Ascending aorta (tissue), 2 donors: ENCODE data around the gene RASGRF1. TPM values are rescaled to one million over a fixed set of nuclear protein-coding genes. Genes with fewer than 3 reads are reported as not detected.

Experiments
- DNase-seq, 2 donors: peaks; one replicate each; pipeline ENCODE4 v3.0.0-alpha.2; 2019; ENCODE audit warnings: low spot score in 2 of 2
- H3K27ac ChIP-seq, 2 donors: fragments of 200-600 bp; sonication (generic); one replicate each; pipeline ENCODE4 v1.5.1; 2016 to 2017; ENCODE audit warnings: mild to moderate bottlenecking in 1 of 2
- H3K27me3 ChIP-seq: fragments of 200-600 bp; sonication (generic); one replicate; pipeline ENCODE4 v1.5.1; 2017
- H3K36me3 ChIP-seq, 2 donors: fragments of 200-600 bp; sonication (generic); one replicate each; pipeline ENCODE4 v1.5.1; 2016
- H3K4me1 ChIP-seq, 2 donors: fragments of 200-600 bp; sonication (generic); one replicate each; pipeline ENCODE4 v1.5.1; 2016 to 2017; ENCODE audit warnings: mild to moderate bottlenecking in 1 of 2
- H3K4me3 ChIP-seq, 2 donors: fragments of 200-600 bp; sonication (generic); one replicate each; pipeline ENCODE4 v1.5.1; 2016 to 2017; ENCODE audit warnings: mild to moderate bottlenecking in 1 of 2
- H3K9me3 ChIP-seq, 2 donors: fragments of 200-600 bp; sonication (generic); one replicate each; pipeline ENCODE4 v1.5.1; 2016
- CTCF ChIP-seq, 3 experiments: fragments of 200-600 bp in 2 of 3; fragments of 450-650 bp in 1 of 3; sonication (generic) in 2 of 3; IDR thresholded peaks; one replicate each; pipeline ENCODE4 v1.5.1; 2016 to 2019; ENCODE audit warnings: antibody characterized with exemption in 3 of 3, mild to moderate bottlenecking in 1 of 3, moderate library complexity in 1 of 3
- intact Hi-C: fragments of 100-400 bp; cut with DNase I; formaldehyde crosslinking; loops from one replicate; pipeline ENCODE4 v1.15.1; 2023
- total RNA-seq: library from RNA; depleted of rRNA; stranded (reverse); fragments of >200 nt; gene quantifications from one replicate; pipeline ENCODE4 v1.1.0, GENCODE V29; 2016

The RASGRF1 gene
- total RNA-seq, 1 donor from 2014 or later, result not detected

GRCh38 chr15:79002581-79002980 is 88.0 kb downstream of the RASGRF1 start:
- H3K36me3 ChIP-seq, result no peaks in the 10 kb centered on the region
- no peak overlapping the region for H3K4me3 ChIP-seq
- H3K4me1 ChIP-seq, result no peaks in the 10 kb centered on the region
- DNase-seq, result no peak
- no peaks in the 10 kb centered on the region for H3K9me3 ChIP-seq
- no peak for TF ChIP-seq CTCF (IDR thresholded peaks at IDR 0.05)
- H3K27ac ChIP-seq, result no peak overlapping the region
- no peaks in the 10 kb centered on the region for H3K27me3 ChIP-seq
- intact Hi-C loops, result no loop called here

GRCh38 chr15:78999636-79000035 is 90.9 kb downstream of the RASGRF1 start:
- Histone ChIP-seq H3K4me1 (no peaks in the 10 kb centered on the region), H3K36me3 (no peaks in the 10 kb centered on the region), H3K27me3 (no peaks in the 10 kb centered on the region), H3K27ac (no peak overlapping the region), H3K4me3 (no peak overlapping the region), H3K9me3 (no peaks in the 10 kb centered on the region)
- TF ChIP-seq CTCF (IDR thresholded peaks at IDR 0.05), result no peak
- no peak for DNase-seq
- intact Hi-C loops, result no loop called here

- Histone ChIP-seq H3K4me1 (no peaks in the 10 kb centered on the region), H3K27ac (no peak overlapping the region), H3K27me3 (no peaks in the 10 kb centered on the region), H3K36me3 (no peaks in the 10 kb centered on the region), H3K9me3 (no peaks in the 10 kb centered on the region), H3K4me3 (no peak overlapping the region)
- no peak for DNase-seq
- intact Hi-C loops, result no loop called here
- no peak for TF ChIP-seq CTCF (IDR thresholded peaks at IDR 0.05)
These were observed 92.1 kb downstream of the RASGRF1 start for GRCh38 chr15:78998526-78998925.

GRCh38 chr15:78997981-78998499 is 92.5 kb downstream of the RASGRF1 start:
- H3K4me1 ChIP-seq, result no peaks in the 10 kb centered on the region
- H3K4me3 ChIP-seq, result no peak overlapping the region
- H3K36me3 ChIP-seq, result no peaks in the 10 kb centered on the region
- TF ChIP-seq CTCF (IDR thresholded peaks at IDR 0.05), result no peak
- H3K27ac ChIP-seq, result no peak overlapping the region
- intact Hi-C loops, result no loop called here
- DNase-seq, result no peak
- no peaks in the 10 kb centered on the region for H3K9me3 ChIP-seq
- H3K27me3 ChIP-seq, result no peaks in the 10 kb centered on the region

- intact Hi-C loops, result no loop called here
- no peak for TF ChIP-seq CTCF (IDR thresholded peaks at IDR 0.05)
- no peak overlapping the region for H3K4me3 ChIP-seq
- no peak overlapping the region for H3K27ac ChIP-seq
- H3K36me3 ChIP-seq, result no peaks in the 10 kb centered on the region
- H3K9me3 ChIP-seq, result no peaks in the 10 kb centered on the region
- no peaks in the 10 kb centered on the region for H3K4me1 ChIP-seq
- no peaks in the 10 kb centered on the region for H3K27me3 ChIP-seq
- no peak for DNase-seq
These were observed 93.7 kb downstream of the RASGRF1 start for GRCh38 chr15:78996894-78997275.
